ENCODE measurements around the gene PDHX. TPM values are rescaled to one million over a fixed set of nuclear protein-coding genes. Genes with fewer than 3 reads are reported as not detected.

PDHX gene
- total RNA-seq, 4 donors from 2014 or later, result 22.5 to 41.1 (median 28.6) TPM

DNA sequence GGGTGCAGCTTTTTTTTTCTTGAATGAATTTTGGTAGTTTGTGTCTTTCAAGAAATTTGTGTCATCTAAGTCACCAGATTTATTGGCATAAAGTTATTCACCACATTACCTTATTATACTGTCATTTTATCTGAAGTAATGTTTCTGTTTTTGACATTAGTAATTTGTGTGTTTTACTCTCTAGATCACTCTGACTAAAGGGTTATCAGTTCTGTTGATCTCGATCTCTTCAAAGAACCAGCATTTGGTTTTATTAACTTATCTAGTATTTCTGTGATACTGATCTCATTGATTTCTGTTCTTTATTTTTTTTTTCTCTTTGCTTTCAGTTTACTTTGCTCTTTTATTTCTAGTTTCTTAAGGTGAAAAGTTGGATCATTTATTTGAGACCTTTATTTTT is 55.5 kb downstream of the PDHX start:
- Histone ChIP-seq H3K27ac (peak overlapping the region in 1 of 2 donors; percentile 40), H3K4me1 (peaks cover 0 to 8% of the 10 kb centered on the region in 2 donors), H3K4me3 (no peak overlapping the region), H3K9me3 (no peaks in the 10 kb centered on the region), H3K36me3 (no peaks in the 10 kb centered on the region), H3K27me3 (no peaks in the 10 kb centered on the region)
- no peak for DNase-seq
- TF ChIP-seq, protein P1, sequence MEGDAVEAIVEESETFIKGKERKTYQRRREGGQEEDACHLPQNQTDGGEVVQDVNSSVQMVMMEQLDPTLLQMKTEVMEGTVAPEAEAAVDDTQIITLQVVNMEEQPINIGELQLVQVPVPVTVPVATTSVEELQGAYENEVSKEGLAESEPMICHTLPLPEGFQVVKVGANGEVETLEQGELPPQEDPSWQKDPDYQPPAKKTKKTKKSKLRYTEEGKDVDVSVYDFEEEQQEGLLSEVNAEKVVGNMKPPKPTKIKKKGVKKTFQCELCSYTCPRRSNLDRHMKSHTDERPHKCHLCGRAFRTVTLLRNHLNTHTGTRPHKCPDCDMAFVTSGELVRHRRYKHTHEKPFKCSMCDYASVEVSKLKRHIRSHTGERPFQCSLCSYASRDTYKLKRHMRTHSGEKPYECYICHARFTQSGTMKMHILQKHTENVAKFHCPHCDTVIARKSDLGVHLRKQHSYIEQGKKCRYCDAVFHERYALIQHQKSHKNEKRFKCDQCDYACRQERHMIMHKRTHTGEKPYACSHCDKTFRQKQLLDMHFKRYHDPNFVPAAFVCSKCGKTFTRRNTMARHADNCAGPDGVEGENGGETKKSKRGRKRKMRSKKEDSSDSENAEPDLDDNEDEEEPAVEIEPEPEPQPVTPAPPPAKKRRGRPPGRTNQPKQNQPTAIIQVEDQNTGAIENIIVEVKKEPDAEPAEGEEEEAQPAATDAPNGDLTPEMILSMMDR (IDR thresholded peaks at IDR 0.05), result no peak
- TF ChIP-seq POLR2A (IDR thresholded peaks at IDR 0.05), result no peak
- intact Hi-C loops (cut with DNase I; ENCODE audit: low total_unique reads), result no loop called here

DNA sequence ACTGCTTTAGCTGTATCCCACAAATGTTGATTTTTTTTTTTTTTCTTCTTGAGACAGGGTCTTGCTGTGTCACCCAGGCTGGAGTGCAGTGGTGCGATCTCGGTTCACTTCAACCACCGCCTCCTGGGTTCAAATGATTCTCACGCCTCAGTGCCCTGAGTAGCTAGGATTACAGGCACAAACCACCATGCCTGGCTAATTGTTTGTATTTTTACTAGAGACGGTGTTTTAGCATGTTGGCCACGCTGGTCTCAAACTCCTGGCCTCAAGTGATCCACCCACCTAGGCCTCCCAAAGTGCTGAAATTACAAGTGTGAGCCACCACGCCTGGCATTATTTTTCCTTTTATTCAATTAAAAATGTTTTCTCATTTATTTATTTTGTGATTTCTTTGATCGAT is 55.9 kb downstream of the PDHX start:
- DNase-seq, result no peak
- intact Hi-C loops (cut with DNase I; ENCODE audit: low total_unique reads), result no loop called here
- TF ChIP-seq, protein P1 (IDR thresholded peaks at IDR 0.05), result no peak
- TF ChIP-seq POLR2A (IDR thresholded peaks at IDR 0.05), result no peak
- Histone ChIP-seq H3K9me3 (no peaks in the 10 kb centered on the region), H3K27me3 (no peaks in the 10 kb centered on the region), H3K36me3 (no peaks in the 10 kb centered on the region), H3K4me1 (peaks cover 0 to 9% of the 10 kb centered on the region in 2 donors), H3K27ac (peak overlapping the region in 1 of 2 donors; percentile 72), H3K4me3 (no peak overlapping the region)

DNA sequence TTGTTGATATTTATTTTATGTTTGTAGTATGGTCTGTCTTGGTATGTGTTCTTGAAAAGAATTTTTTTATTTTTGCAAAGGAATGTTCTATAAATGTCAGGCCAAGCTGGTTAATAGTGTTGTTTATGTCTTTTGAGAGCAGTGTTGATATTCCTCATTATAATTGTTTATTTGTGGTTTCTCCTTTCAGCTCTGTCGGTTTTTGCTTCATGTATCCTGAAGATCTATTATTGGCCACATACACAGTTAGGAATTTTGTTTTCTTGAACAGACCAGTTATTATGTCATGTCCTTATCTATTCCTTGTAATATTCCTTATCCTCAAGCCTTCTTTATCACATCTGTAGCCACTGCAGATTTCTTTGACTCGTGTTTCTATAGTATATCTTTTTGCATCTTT is 56.5 kb downstream of the PDHX start:
- no peaks in the 10 kb centered on the region for H3K27me3 ChIP-seq
- H3K36me3 ChIP-seq, result no peaks in the 10 kb centered on the region
- H3K27ac ChIP-seq, result peak overlapping the region in 1 of 2 donors; percentile 72
- no peak overlapping the region for H3K4me3 ChIP-seq
- H3K4me1 ChIP-seq, result peaks cover 0 to 9% of the 10 kb centered on the region in 2 donors
- H3K9me3 ChIP-seq, result no peaks in the 10 kb centered on the region
- no peak for TF ChIP-seq POLR2A (IDR thresholded peaks at IDR 0.05)
- TF ChIP-seq, protein P1 (IDR thresholded peaks at IDR 0.05), result no peak
- DNase-seq, result no peak
- intact Hi-C loops (cut with DNase I; ENCODE audit: low total_unique reads), result no loop called here

DNA sequence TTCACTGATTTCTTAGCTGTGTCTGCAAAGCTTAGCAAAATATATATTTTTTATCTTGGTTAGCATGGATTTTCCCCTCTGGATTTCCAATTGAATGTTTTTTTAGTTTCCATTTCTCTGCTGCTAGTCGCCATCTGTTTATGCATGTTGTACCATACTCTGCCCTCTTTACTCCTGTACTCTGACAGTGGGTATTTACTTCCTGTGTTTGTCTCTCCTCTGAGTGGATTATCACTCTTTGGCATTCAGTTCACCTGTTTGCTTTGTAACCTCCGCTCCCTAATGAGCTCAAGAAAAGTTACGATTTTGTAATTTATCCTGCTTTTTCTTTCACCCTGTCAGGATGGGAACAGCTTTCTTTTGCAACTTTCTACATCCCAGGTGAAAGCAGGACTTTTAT is 59.1 kb downstream of the PDHX start:
- no peak overlapping the region for H3K4me3 ChIP-seq
- no peaks in the 10 kb centered on the region for H3K9me3 ChIP-seq
- no peak for DNase-seq
- peak overlapping the region in 1 of 2 donors; percentile 72 for H3K27ac ChIP-seq
- H3K27me3 ChIP-seq, result no peaks in the 10 kb centered on the region
- no peaks in the 10 kb centered on the region for H3K36me3 ChIP-seq
- TF ChIP-seq, protein P1 (IDR thresholded peaks at IDR 0.05), result no peak
- TF ChIP-seq POLR2A (IDR thresholded peaks at IDR 0.05), result no peak
- peaks cover 0 to 9% of the 10 kb centered on the region in 2 donors for H3K4me1 ChIP-seq
- intact Hi-C loops (cut with DNase I; ENCODE audit: low total_unique reads), result no loop called here

DNA sequence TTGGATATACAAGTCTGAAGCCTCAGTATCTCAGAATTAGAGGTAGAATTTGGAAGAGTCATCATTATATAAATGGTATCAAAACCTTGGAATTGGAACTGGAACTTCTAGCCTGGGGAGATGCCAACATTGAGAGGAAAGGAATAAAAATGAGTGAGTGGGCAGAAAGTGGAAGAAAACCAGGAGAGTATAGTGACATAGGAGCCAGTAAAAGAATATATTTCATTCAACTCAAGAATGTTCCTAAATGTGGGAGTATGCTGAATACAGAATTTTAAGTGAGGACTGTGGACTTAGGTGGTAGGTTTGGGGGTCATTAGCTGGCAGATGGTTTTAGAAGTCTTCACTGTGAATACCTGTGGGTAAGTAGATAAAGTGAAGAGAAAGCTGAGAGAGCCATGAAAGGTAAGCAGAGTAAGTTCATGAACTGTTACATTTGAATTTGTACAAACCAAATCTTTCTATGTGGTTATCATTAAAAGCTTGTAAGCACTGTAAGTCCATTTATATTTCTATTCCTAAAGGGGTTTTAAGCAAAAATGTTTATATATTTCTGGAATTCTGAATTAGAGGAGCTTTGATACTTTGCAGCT is 60.2 kb downstream of the PDHX start:
- intact Hi-C loops (cut with DNase I; ENCODE audit: low total_unique reads), result no loop called here
- peaks cover 0 to 9% of the 10 kb centered on the region in 2 donors for H3K4me1 ChIP-seq
- H3K27me3 ChIP-seq, result no peaks in the 10 kb centered on the region
- no peak overlapping the region for H3K4me3 ChIP-seq
- H3K27ac ChIP-seq, result peak overlapping the region; percentile 18 to 72
- no peaks in the 10 kb centered on the region for H3K36me3 ChIP-seq
- no peaks in the 10 kb centered on the region for H3K9me3 ChIP-seq
- TF ChIP-seq, protein P1 (IDR thresholded peaks at IDR 0.05), result no peak
- no peak for TF ChIP-seq POLR2A (IDR thresholded peaks at IDR 0.05)
- no peak for DNase-seq
